Hepatocyte (in vitro differentiated cells): ENCODE measurements around the gene SLC25A12. TPM values are rescaled to one million over a fixed set of nuclear protein-coding genes. Genes with fewer than 3 reads are reported as not detected.

Experiments used
- DNase-seq: peaks from one replicate; pipeline ENCODE4 v3.0.0-alpha.2; 2016; ENCODE audit warnings: low spot score
- H2AFZ ChIP-seq: fragments of 200-600 bp; sonication (generic); 2 replicates; pipeline ENCODE4 v1.6.0; 2016; ENCODE audit warnings: antibody characterized with exemption, mild to moderate bottlenecking
- H3K27ac ChIP-seq: fragments of 200-600 bp; sonication (generic); 2 replicates; pipeline ENCODE4 v1.5.1; 2016; ENCODE audit warnings: mild to moderate bottlenecking
- H3K27me3 ChIP-seq: fragments of 200-600 bp; sonication (generic); 2 replicates; pipeline ENCODE4 v1.6.1; 2016
- H3K36me3 ChIP-seq: fragments of 200-600 bp; sonication (generic); replicated peaks from 2 replicates; pipeline ENCODE4 v1.5.1; 2016; ENCODE audit warnings: low read depth; ENCODE audit not compliant: insufficient read depth
- H3K4me1 ChIP-seq: fragments of 200-600 bp; sonication (generic); 2 replicates; pipeline ENCODE4 v1.5.1; 2016; ENCODE audit warnings: mild to moderate bottlenecking, moderate library complexity; ENCODE audit not compliant: insufficient read depth
- H3K4me2 ChIP-seq: fragments of 200-600 bp; sonication (generic); 2 replicates; pipeline ENCODE4 v1.6.0; 2016
- H3K4me3 ChIP-seq: fragments of 200-600 bp; sonication (generic); 2 replicates; pipeline ENCODE4 v1.5.1; 2016; ENCODE audit warnings: mild to moderate bottlenecking
- H3K79me2 ChIP-seq: fragments of 200-600 bp; sonication (generic); 2 replicates; pipeline ENCODE4 v1.6.0; 2017; ENCODE audit warnings: mild to moderate bottlenecking
- H3K9me2 ChIP-seq: fragments of 200-600 bp; sonication (generic); replicated peaks from 2 replicates; pipeline ENCODE4 v1.6.0; 2017; ENCODE audit warnings: mild to moderate bottlenecking; ENCODE audit not compliant: insufficient read depth
- H3K9me3 ChIP-seq: fragments of 200-600 bp; sonication (generic); 2 replicates; pipeline ENCODE4 v1.5.1; 2016; ENCODE audit warnings: low read depth, mild to moderate bottlenecking
- H4K20me1 ChIP-seq: fragments of 200-600 bp; sonication (generic); 2 replicates; pipeline ENCODE4 v1.6.0; 2016; ENCODE audit warnings: mild to moderate bottlenecking; ENCODE audit not compliant: insufficient read depth, poor library complexity, severe bottlenecking
- CTCF ChIP-seq: fragments of 200-600 bp; sonication (generic); IDR thresholded peaks from 2 replicates; pipeline ENCODE4 v1.5.1; 2016; ENCODE audit warnings: antibody characterized with exemption, mild to moderate bottlenecking; ENCODE audit not compliant: poor library complexity
- EZH2 ChIP-seq: fragments of 200-600 bp; sonication (generic); IDR thresholded peaks from 2 replicates; pipeline ENCODE4 v1.6.1; 2016; ENCODE audit warnings: antibody characterized with exemption, mild to moderate bottlenecking, borderline replicate concordance
- EZH2phosphoT487 ChIP-seq: fragments of 200-600 bp; sonication (generic); IDR thresholded peaks from one replicate; pipeline ENCODE4 v1.6.1; 2018; ENCODE audit warnings: antibody characterized with exemption, mild to moderate bottlenecking, low read depth, moderate library complexity; ENCODE audit not compliant: unreplicated experiment, severe bottlenecking
- WGBS: methylation state at CpG from one replicate; pipeline ENCODE4 v1.1.6; 2016; ENCODE audit warnings: low lambda C conversion rate; ENCODE audit errors: missing lambda C conversion rate; 5-methylcytosine and 5-hydroxymethylcytosine counted together
- polyA plus RNA-seq: library from polyadenylated mRNA; unstranded; fragments of >200 nt; fragmentation: Nextera tagmentation; extraction: Ambion mirVana; gene quantifications from 2 replicates; pipeline ENCODE4 v1.2.1, GENCODE V29; 2016
- total RNA-seq: library from RNA; depleted of rRNA; stranded (reverse); fragments of >200 nt; gene quantifications from 2 replicates; pipeline ENCODE4 v1.2.3, GENCODE V29; 2014

The SLC25A12 gene
- total and polyA plus RNA-seq, 2 experiments from 2014 or later: 7.1 to 11.1 TPM

- Histone ChIP-seq H3K27ac (no peak overlapping the region), H3K4me2 (no peak overlapping the region), H3K4me3 (no peak overlapping the region), H3K9me3 (no peaks in the 10 kb centered on the region), H3K4me1 (no peaks in the 10 kb centered on the region), H3K79me2 (no peaks in the 10 kb centered on the region), H3K36me3 (no peaks in the 10 kb centered on the region), H3K27me3 (no peaks in the 10 kb centered on the region), H3K9me2 (no peaks in the 10 kb centered on the region), H2AFZ (no peak overlapping the region), H4K20me1 (no peaks in the 10 kb centered on the region)
- WGBS: 73% methylated on average over 2 of the region's 2 CpGs
- no peak for TF ChIP-seq EZH2phosphoT487
- no peak for TF ChIP-seq CTCF
- TF ChIP-seq EZH2: no peak
- DNase-seq: no peak
Observed at GRCh38 chr2:171855401-171855800, 38.6 kb downstream of the SLC25A12 start.

GRCh38 chr2:171852366-171852888 is 41.6 kb downstream of the SLC25A12 start:
- Histone ChIP-seq H3K4me2 (no peak overlapping the region), H3K27ac (no peak overlapping the region), H4K20me1 (no peaks in the 10 kb centered on the region), H3K4me3 (no peak overlapping the region), H3K4me1 (no peaks in the 10 kb centered on the region), H3K36me3 (no peaks in the 10 kb centered on the region), H3K9me2 (no peaks in the 10 kb centered on the region), H3K79me2 (no peaks in the 10 kb centered on the region), H2AFZ (no peak overlapping the region), H3K27me3 (no peaks in the 10 kb centered on the region), H3K9me3 (no peaks in the 10 kb centered on the region)
- no peak for TF ChIP-seq EZH2
- no peak for TF ChIP-seq EZH2phosphoT487
- no peak for TF ChIP-seq CTCF
- WGBS: 32% methylated on average over 1 of the region's 1 CpG
- DNase-seq: no peak

- no peak for DNase-seq
- 82% methylated on average over 2 of the region's 2 CpGs for WGBS
- H3K4me2 ChIP-seq: no peak overlapping the region
- H3K9me3 ChIP-seq: no peaks in the 10 kb centered on the region
- no peak overlapping the region for H3K4me3 ChIP-seq
- no peaks in the 10 kb centered on the region for H4K20me1 ChIP-seq
- H3K4me1 ChIP-seq: no peaks in the 10 kb centered on the region
- no peaks in the 10 kb centered on the region for H3K79me2 ChIP-seq
- no peak overlapping the region for H2AFZ ChIP-seq
- no peaks in the 10 kb centered on the region for H3K36me3 ChIP-seq
- H3K27me3 ChIP-seq: no peaks in the 10 kb centered on the region
- TF ChIP-seq EZH2phosphoT487: no peak
- TF ChIP-seq EZH2: no peak
- TF ChIP-seq CTCF: no peak
- no peak overlapping the region for H3K27ac ChIP-seq
- no peaks in the 10 kb centered on the region for H3K9me2 ChIP-seq
Observed at GRCh38 chr2:171847627-171848026, 46.4 kb downstream of the SLC25A12 start.

- H4K20me1 ChIP-seq: no peaks in the 10 kb centered on the region
- no peaks in the 10 kb centered on the region for H3K27me3 ChIP-seq
- no peaks in the 10 kb centered on the region for H3K9me3 ChIP-seq
- DNase-seq: no peak
- no peaks in the 10 kb centered on the region for H3K79me2 ChIP-seq
- H3K9me2 ChIP-seq: no peaks in the 10 kb centered on the region
- H3K4me2 ChIP-seq: no peak overlapping the region
- H2AFZ ChIP-seq: no peak overlapping the region
- H3K36me3 ChIP-seq: no peaks in the 10 kb centered on the region
- no peaks in the 10 kb centered on the region for H3K4me1 ChIP-seq
- H3K4me3 ChIP-seq: no peak overlapping the region
- H3K27ac ChIP-seq: no peak overlapping the region
- TF ChIP-seq CTCF (no peak), EZH2phosphoT487 (no peak), EZH2 (no peak)
Observed at GRCh38 chr2:171846894-171847293, 47.1 kb downstream of the SLC25A12 start.
